EL (cell line): ENCODE measurements around the gene IGSF3.
"Not testable (repeated sequence)": the region's sequence is repeated elsewhere in the genome, so short reads cannot be mapped to it uniquely, and the experiment has no call there.

Source experiments
- DNase-seq: peaks from one replicate; pipeline ENCODE4 v3.0.0-alpha.2; 2016

IGSF3 gene

DNA sequence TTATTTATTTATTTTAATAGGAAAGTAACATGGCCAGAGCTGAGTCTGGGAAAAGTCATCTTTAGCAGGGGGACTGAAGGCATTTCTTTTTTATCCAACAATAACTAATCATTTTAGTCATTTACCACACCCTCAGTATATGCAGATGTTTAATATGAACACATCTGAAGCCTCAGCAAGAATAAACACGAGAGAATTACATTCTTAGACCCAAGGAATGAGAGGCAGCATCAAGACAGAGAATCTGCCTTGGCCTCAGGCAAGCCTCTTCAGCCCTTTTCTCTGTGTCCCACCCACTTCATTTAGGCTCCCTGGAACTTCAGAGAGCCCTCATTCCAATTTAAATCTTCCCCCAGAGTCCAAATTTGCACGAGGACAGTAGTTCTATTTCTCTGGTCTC is 17.0 kb upstream of the IGSF3 start:
- DNase-seq = no peak

DNA sequence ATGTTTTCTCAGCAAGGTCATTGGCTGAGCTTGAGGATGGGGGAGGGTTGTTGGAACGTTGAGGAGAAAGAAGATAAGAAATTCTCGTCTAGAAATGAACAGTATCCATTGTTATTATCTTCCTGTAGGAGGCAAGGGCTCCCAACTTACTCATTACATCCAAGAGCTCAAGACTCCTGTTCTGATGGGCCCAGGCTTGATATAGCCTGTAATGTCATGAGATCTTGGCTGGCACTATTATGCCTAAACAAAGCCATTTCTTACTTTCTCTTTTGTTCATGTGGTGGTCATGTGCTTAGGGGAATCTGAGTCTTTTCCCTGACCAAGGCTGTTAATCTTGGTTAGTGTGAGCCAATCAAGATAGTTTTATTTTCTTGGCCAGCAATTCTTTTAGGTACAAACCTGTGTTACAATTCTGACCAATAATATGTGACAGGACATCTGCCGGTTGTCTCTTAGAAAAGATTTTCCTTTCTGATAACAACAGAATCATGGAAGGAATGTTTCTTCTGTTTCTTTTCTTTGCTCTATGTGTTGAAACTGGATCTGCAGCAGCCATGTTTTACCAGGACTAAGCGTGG is 15.2 kb upstream of the IGSF3 start:
- no peak for DNase-seq

DNA sequence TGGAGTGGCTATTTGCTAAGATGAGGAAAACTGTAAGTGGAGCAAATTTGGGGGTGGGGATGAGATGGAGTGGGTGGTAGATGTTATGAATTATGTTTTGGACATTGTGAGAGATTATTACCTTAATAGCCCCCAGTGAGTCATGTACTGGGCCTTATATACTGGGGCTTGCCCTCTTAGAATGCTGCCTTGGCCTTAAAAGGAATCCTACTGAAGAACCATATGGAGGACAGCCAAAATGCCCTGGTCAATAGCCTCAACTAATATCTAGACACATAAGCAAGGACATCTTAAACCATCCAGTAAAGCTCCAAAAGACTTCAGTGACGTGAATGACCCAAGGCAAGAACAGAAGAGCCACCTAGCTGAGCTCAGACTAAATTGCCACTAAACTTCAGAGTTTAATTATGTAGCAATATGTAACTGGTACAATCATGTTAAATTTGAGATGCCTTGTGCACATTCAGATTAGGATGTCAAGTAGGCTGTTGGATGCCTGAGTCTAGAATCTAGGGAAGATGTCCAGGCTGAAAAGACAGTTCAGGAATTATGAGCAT is 13.9 kb upstream of the IGSF3 start:
- DNase-seq = no peak

DNA sequence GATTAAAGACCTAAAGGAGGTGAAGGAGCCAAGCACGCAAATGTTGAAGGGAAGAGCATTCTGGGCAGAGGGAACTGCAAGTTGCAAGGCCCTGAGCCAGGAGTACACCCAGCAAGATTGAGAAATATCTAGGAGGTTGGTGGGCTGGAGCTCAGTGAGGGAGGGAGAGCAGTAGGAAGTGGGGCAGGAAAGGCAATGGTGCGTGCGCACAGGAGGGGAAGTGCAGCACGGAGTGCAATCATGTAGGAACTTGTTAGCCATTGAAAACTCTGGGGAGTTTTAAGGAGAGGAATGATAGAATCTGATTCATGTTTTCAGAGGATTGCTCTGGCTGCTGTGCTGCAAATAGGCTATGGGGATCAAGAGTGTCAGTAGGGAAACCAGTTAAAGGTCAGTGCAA is 13.2 kb upstream of the IGSF3 start:
- no peak for DNase-seq

DNA sequence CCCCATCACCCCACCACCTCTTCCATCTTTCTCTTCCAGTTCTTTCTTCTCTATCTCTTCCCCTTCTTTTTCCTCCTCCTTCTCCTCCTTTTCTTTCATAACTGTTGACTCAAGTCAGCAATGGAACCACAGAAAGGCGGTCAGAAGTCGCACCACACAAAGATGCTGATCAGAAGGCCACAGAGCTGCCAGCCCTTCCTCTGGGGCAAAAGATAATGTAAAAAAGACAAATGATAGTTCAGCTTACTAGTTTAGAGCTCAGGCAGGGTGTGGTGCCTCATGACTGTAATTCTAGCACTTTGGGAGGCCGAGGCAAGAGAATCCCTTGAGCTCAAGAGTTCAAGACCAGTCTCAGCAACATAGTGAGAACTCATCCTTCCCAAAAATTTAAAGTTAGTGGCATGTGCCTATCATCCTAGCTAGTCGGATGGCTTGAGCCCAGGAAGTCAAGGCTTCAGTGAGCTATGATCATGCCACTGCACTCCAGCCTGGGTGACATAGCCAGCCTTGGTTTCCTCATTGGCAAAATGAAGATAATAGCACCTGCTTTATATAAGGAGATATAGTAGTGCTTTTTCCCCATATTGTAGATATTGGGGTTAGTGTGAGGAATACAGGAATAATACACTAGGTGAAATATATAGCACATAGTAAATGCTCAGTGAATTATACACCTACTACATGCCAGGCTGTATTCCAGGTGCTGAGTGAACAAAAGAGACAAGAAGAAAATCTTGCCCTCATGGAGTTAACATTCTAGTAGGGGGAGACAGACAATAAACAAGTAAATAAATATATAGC is 12.5 kb upstream of the IGSF3 start:
- DNase-seq = no peak

DNA sequence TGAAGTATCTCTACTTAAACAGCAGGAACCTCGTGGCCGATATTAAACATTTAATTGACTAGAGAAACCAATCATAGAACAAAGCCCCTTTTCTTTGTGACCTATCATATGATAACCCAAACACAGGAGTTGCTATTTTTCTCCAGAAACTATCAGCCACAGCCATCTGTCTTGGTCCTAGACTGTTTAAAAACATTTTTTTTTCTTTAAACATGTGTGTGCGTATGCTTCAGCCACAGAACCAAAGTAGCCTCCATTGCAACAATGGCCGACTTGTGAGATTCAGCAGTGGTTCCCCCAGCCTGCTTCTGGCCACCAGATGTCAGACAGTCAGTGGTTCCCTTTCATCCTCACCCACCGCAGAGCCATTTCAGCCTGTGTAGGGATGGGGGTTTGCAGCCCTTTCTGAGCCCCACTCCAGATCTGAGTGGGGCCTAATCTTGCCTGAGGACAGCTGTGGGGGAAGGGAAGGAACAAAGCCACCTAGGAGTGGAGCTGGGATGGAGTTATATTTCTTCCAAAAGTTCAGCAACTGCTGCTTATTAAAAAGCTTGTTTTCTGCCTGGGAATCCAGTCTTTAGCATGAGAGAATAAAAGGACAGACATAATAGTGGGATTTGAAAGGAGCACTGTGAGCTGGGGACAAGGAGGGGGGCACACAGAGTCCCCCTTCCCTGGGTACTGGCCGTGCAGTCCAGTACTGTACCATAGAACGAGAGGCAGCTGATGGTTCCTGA is 11.7 kb upstream of the IGSF3 start:
- DNase-seq = no peak

DNA sequence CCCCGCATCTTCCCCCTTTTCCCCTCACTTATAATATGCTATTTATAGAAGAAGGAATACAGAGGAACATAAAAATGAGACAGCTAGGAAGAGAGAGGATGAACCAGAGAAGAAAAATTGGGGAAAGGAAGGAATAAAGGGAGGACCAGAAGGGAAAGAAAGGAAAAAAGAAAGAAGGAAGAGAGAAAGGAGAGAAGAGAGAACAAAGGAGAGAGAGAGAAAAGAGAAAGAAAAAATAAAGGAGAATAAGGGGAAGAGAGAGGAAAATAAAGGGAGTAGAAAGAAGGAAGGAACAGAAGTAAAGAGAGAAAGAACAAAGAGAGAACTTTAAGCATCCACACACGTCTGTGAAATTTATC is 11.2 kb upstream of the IGSF3 start:
- no peak for DNase-seq

DNA sequence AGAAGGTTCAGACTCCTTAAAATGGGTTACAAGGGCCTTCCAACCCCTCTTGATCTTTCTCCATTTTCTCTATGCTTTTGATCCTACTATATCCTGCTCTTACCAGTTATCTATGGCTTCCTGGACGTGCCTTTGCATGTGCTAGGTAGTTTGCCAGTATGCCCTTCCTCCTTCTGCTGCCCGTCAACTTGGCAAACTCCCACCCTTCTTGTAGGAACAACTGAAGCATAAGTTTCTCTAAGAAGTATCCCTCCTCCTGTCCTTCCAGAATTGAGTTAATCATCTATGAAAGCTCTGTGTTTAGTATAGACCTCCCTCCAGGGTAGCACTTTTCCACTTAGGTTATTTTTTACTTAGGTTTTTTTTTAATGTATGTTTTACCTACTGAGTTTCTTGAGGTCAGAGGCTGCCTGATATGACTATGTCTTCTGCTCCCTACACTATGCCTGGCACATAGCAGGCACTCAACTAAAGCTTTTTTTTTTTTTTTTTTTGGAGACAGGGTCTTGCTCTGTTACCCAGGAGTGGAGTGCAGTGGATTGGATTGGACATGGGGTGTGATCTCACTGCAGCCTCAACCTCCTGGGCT is 10.0 kb upstream of the IGSF3 start:
- DNase-seq = no peak

DNA sequence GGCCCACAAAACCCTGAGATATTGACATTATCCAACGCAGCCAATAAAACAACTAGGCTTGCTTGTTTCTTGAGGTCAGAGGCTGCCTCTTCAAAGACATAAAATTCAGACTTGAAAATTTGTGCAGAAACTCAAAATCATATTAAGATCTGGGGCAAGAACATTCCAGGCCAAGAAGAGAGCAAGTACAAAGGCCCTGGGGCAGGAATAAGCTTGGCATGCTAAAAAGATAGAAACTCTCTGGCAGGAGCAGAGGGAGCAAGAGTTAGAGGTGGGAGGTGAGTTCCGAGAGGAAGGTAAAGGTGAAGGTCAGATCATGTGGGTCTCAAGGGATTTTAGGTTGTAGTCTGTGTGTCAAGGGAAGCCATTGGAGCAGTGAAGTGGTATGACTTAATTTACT is 8.8 kb upstream of the IGSF3 start:
- DNase-seq = no peak

DNA sequence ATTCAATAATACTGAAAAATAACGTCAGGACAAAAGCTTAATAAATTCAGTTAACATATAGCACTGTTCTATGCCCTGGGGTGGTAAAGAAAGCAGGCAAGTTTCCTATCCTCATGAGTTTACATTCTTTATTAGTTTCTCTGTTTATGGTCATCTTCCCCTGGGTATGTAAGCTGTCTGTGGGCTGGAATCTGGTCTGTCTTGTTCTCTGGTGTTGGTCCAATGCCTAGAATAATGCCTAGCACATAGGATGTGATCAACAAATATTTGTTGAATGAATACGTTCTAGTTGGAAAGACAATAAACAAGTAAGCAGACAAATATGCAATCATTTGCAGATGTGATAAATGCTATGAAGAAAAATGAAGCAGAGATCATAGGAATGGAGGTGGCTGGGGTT is 7.2 kb upstream of the IGSF3 start:
- DNase-seq = no peak

DNA sequence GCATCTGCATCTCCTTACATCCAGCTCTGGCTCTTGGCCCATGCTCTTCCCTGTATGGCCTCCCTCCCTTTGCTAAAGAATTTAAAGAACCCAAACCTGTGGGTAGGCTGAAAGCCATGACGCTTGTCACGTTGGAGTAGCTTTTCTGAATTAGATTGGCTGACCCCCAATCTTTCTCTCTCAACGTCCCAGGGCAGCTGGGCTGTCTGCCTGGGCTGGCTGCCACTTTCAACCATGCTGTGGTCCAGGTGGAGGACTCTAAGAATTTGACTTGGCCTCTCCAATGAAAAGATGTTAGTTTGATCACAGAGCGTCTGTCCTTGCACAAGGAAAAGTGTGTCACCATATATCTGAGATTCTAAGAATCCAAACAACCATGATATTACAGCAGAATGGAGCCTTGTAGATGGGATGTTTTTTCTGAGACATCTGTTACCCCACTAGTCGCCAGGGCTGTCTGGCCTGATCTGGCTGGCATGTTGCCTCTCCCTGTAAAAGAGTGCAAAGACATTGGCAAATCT is 6.5 kb upstream of the IGSF3 start:
- no peak for DNase-seq

DNA sequence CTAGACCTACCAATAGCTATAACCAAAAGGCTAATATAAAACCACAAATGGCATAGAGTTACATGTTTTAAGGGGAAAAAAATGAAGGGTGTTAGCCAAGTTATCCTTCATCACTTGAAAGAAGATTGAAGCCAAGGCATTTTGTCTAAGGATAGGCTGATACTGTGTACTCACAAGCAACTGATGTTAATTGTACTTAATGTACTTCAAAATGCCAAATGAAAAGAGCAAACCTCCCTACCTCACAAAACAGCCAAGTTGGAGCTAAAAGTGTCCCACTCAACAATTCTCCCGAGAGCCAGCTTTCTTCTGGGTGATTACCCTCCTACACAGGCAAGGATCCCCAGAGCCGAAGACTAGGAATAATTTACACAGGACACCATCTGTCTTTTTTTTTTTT is 4.4 kb upstream of the IGSF3 start:
- no peak for DNase-seq

DNA sequence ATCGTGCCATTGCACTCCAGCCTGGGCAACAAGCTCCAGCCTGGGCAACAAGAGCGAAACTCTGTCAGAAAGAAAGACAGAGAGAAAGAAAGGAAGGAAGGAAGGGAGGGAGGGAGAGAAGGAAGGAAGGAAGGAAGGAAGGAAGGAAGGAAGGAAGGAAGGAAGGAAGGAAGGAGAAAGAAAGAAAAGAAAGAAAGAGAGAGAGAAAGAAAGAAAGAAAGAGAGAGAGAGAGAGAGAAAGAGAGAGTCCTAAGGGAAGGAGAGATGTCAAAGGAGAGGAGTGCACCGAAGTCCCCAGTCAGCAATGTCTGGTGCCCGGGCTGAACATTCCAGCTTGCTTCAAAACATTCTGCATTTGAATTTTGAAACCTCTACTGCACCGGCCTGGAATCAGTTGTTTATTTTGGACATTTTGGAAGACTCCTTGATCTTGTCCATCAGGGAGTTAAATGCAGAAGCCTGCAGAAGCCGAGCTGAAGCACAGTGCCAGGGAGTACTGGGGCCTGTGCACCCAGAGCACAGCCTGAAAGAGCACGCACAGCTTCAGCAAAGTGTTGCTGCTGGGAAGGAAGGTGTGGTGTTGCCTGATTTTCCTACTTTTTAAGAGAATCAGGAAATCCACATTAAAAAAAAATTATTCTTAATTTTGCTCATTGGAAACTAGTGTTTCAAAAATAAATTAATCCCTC is 3.7 kb upstream of the IGSF3 start:
- no peak for DNase-seq

DNA sequence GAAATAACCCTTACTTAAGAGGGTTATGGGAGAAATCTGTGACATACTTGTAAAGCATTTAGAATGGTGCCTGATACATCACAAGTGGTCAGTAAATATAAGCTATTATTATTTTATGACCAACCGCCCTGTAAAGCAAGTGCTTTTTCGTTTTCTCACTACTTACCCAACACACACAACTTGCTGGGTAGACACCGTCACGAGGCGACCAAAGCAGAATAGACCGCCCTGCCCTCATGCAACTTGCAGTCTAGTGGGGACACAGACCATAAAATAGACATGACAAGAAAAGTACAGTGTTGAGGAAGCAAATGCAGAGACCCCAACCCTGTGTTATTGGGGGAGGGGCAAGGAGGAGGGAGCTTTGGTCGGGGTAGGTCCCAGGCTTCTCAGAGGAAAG is 744 bp upstream of the IGSF3 start:
- no peak for DNase-seq

DNA sequence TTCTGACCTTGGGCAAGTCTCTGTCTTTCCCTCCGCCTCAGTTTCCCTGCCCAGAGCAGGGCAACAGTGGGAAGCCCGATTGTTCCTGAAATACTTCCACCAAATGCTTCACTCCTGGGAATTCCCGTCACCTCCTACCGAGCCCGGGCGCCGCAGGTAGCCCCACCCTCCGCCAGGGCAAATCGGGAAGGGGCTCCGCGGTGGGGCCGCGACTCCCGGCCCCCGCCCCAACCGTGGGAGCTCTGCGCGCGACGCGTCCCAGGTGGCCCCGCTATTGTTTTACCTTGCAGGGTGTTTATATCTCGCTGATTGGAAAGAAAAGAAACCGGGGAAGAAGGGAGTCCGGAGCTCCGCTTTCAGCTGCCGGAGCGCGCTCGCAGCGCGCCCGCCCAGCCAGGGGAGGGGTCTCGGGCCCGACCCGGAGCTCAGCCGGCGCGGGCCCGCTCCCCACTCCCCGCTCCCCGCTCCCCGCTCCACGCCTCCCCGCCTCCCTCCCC is 407 bp downstream of the IGSF3 start:
- DNase-seq = no peak

DNA sequence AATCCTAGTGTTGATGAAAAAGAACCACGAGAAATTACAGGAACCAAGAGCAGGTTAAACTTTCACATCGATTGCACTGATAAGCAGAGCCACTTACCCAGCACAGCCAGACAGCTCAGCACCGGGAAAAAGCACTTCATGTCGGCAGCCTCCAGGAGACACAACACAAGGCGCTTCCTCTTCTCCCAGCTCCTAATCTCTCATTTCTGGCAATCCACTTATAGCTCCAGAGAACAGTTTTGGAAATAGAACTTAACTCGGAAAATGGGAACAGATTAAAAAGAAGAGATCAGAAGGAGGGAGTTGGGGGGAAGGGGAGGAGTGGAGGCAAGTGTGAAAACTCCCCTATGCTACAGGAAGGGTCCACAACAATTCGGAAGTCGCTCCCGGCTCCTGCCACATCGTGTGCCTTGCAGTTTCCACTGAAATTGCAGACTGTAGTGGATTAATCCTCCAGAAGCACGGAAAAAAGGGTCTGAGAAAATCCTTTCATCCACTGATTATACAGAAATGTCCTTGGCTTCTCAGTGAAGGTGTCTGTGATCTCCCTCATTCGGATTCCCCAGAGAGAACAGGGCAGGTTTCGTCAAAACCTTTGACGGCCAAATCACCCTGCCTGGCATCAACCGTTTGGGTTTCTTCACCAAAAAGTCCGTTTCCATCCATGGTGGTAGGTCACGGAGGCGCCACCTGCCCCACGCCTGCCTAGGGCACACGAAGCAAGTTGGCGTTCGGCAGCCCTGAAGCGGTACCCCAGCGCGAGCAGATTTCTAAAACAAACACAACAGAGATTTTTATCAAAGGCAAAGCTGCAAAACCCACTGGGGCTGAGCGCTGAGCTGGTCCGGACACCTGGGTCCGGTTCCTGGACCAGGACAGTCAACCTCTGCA is 1.1 kb downstream of the IGSF3 start:
- DNase-seq = no peak

DNA sequence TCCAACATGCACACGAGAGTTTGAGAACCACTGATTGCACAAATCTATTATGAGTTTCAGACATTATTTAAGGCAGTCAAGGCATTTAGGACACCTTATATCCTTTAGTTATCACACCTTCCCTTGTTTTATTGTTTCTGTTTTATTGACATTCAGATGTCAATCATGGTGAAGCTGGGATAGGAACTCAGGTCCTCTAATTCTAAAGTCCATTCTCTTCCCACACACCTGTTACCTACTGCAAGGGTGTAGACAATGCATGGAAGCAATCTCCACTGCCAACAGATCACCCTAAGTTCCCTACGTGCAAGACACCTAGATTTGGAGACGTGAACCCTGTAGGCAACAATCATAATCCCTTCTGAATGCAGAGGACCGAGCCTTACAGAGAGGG is 2.6 kb downstream of the IGSF3 start:
- DNase-seq = no peak

DNA sequence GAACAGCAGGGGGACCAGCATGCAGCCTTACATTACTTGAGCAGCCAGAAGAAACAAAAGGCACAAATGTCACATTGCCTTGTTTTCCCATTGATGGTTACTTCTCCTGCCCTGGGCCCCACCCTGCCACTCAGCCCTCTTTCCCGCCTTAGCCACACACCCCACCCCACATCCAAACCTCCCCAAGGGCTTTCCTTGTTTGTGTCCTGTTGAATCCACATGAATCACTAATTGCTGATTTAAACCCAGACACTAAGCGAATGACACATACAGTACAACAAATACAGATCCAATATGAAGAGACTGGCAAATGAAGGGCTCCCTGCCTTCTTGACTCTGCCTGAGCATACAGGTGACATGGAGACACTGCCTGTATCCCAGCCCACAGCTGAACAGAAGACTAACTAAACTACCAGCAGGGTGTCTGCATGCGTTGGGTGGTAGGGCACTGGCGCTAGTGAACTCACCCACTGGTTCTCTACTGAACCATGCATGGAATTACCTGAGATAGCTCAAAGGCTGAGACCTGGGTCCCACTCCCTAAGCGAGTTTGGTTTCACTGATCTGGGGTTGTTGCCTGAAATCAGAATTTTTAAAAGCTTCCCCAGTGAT is 3.1 kb downstream of the IGSF3 start:
- DNase-seq = no peak

DNA sequence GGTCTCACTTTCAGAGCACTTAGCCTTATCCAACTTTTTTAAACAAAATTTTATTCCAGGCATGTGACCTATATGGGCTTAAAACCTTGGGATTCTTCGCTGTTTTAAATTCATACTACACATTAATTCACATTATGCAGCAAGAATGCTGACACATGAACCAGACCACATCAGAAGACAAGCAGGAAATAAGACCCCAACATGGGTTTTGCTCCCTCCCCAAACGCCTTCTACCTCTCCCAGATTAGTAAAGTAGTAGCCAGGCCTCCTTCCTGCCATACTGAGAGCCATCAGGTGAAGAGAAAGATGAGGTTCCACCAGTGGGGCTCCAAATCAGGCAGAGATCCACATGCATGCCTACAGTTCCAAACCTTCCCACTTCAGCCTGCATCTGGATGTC is 3.7 kb downstream of the IGSF3 start:
- no peak for DNase-seq

DNA sequence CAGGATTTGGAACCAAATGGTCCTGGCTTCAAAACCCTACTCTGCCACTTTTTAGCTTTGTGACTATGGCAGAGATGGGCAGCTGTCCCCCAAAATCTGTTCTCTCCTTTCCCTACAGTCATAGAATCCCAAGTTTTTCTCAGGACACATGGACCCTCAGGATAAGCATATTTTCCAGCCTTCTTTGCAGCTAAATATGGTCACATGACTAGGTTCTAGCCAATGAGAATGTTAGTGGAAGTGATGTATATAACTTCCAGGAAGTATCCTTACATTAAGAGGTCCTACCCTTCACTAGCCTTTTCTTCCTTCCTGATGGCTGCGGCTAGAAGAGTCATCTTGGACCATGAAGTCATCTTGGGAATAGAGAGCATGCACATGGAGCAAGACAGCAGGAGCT is 5.9 kb downstream of the IGSF3 start:
- DNase-seq = no peak

DNA sequence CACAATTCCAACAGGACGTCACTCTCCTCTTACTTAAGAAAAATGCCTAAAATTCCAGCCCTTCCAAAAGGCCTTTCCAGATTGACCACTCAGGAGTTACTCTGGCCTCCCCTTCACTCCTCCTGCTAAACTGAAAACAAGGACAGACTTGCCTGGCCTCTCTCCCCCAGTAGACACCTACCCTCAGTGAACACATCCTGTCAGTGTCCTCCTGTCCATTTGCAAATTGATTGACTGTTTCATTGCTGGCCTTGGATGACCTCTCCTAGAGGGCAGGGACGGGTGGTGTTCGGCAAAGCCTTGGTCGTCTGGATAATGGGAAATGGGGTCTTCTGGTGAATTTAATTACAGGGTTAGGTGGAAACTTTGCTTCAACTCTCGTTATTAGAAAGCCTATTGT is 8.9 kb downstream of the IGSF3 start:
- DNase-seq = not testable (repeated sequence)
